OCI-LY3 (cell line): ENCODE data around the gene CBR1.

Experiments used
- EZH2phosphoT487 ChIP-seq: fragments of 200-600 bp; shearing (Covaris generic); IDR thresholded peaks from 2 replicates; pipeline ENCODE4 v1.6.1; 2018; ENCODE audit warnings: antibody characterized with exemption, mixed run types, low read depth
- TF ChIP-seq, protein P1 (sequence below): fragments of 200-600, 300-600 bp; sonication (generic); IDR thresholded peaks from 2 replicates; pipeline ENCODE4 v1.5.1; 2014; ENCODE audit warnings: antibody characterized with exemption, low read length, low read depth

DNA sequence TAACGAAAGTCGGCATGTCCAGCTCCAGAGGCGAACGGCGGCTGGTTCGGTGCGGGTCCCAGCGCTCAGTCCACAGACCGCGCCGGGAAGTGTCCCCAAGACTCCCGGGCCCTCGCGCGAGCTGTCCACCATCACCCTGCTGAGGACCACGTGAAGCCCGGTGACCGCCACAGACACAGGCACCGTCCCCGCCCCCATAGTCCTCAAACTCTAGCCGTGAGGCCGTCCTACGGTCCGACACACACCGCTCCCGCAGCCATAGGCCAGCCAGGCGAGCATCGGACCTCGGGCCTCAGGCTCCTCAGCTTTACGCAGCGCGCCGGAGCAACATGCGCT lies 10.0 kb upstream of the CBR1 start:
- TF ChIP-seq, protein P1, sequence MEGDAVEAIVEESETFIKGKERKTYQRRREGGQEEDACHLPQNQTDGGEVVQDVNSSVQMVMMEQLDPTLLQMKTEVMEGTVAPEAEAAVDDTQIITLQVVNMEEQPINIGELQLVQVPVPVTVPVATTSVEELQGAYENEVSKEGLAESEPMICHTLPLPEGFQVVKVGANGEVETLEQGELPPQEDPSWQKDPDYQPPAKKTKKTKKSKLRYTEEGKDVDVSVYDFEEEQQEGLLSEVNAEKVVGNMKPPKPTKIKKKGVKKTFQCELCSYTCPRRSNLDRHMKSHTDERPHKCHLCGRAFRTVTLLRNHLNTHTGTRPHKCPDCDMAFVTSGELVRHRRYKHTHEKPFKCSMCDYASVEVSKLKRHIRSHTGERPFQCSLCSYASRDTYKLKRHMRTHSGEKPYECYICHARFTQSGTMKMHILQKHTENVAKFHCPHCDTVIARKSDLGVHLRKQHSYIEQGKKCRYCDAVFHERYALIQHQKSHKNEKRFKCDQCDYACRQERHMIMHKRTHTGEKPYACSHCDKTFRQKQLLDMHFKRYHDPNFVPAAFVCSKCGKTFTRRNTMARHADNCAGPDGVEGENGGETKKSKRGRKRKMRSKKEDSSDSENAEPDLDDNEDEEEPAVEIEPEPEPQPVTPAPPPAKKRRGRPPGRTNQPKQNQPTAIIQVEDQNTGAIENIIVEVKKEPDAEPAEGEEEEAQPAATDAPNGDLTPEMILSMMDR = no peak
- TF ChIP-seq EZH2phosphoT487 = no peak
